Mucosa of stomach (tissue), 1 donor: ENCODE data around the gene TWIST2.

Experiments used
- H3K27me3 ChIP-seq: one replicate; pipeline ENCODE4 v1.7.0; 2013; ENCODE audit warnings: mild to moderate bottlenecking, low read length; ENCODE audit not compliant: control insufficient read depth, insufficient read depth
- H3K36me3 ChIP-seq: one replicate; pipeline ENCODE4 v1.7.0; 2013; ENCODE audit warnings: low read length; ENCODE audit not compliant: control insufficient read depth, insufficient read depth
- H3K4me1 ChIP-seq: one replicate; pipeline ENCODE4 v1.7.0; 2013; ENCODE audit warnings: mild to moderate bottlenecking, low read length; ENCODE audit not compliant: control insufficient read depth, insufficient read depth
- H3K4me3 ChIP-seq: one replicate; pipeline ENCODE4 v1.7.0; 2013; ENCODE audit warnings: low read length
- H3K9ac ChIP-seq: one replicate; pipeline ENCODE4 v1.7.0; 2013; ENCODE audit warnings: mild to moderate bottlenecking, low read length, moderate library complexity
- H3K9me3 ChIP-seq: one replicate; pipeline ENCODE4 v1.7.0; 2013; ENCODE audit warnings: mild to moderate bottlenecking, low read length, moderate library complexity; ENCODE audit not compliant: control insufficient read depth
- donor health status: Pancreatic carcinoma.

Gene TWIST2

GRCh38 chr2:238897911-238898311, 50.0 kb downstream of the TWIST2 start:
- H3K36me3 ChIP-seq = no peaks in the 10 kb centered on the region
- no peaks in the 10 kb centered on the region for H3K9me3 ChIP-seq
- H3K9ac ChIP-seq = no peak overlapping the region
- H3K4me1 ChIP-seq = peaks cover 4% of the 10 kb centered on the region
- H3K27me3 ChIP-seq = no peaks in the 10 kb centered on the region
- H3K4me3 ChIP-seq = no peak overlapping the region

GRCh38 chr2:238898534-238899281, 50.8 kb downstream of the TWIST2 start:
- no peaks in the 10 kb centered on the region for H3K27me3 ChIP-seq
- no peak overlapping the region for H3K4me3 ChIP-seq
- H3K4me1 ChIP-seq = peaks cover 4% of the 10 kb centered on the region
- no peaks in the 10 kb centered on the region for H3K9me3 ChIP-seq
- no peaks in the 10 kb centered on the region for H3K36me3 ChIP-seq
- no peak overlapping the region for H3K9ac ChIP-seq

- Histone ChIP-seq H3K27me3 (no peaks in the 10 kb centered on the region), H3K36me3 (no peaks in the 10 kb centered on the region), H3K4me1 (peaks cover 4% of the 10 kb centered on the region), H3K9me3 (no peaks in the 10 kb centered on the region), H3K9ac (no peak overlapping the region), H3K4me3 (no peak overlapping the region)
Measured at GRCh38 chr2:238899386-238899785, 51.5 kb downstream of the TWIST2 start.

- no peaks in the 10 kb centered on the region for H3K27me3 ChIP-seq
- no peak overlapping the region for H3K4me3 ChIP-seq
- H3K9me3 ChIP-seq = no peaks in the 10 kb centered on the region
- H3K36me3 ChIP-seq = no peaks in the 10 kb centered on the region
- H3K9ac ChIP-seq = no peak overlapping the region
- no peaks in the 10 kb centered on the region for H3K4me1 ChIP-seq
Measured at GRCh38 chr2:238900511-238900910, 52.6 kb downstream of the TWIST2 start.

GRCh38 chr2:238901461-238902057, 53.7 kb downstream of the TWIST2 start:
- Histone ChIP-seq H3K27me3 (no peaks in the 10 kb centered on the region), H3K36me3 (no peaks in the 10 kb centered on the region), H3K4me1 (no peaks in the 10 kb centered on the region), H3K9me3 (no peaks in the 10 kb centered on the region), H3K9ac (no peak overlapping the region), H3K4me3 (no peak overlapping the region)

- H3K27me3 ChIP-seq = no peaks in the 10 kb centered on the region
- no peak overlapping the region for H3K4me3 ChIP-seq
- no peaks in the 10 kb centered on the region for H3K9me3 ChIP-seq
- H3K9ac ChIP-seq = no peak overlapping the region
- H3K36me3 ChIP-seq = no peaks in the 10 kb centered on the region
- H3K4me1 ChIP-seq = no peaks in the 10 kb centered on the region
Measured at GRCh38 chr2:238902285-238902684, 54.4 kb downstream of the TWIST2 start.

- no peak overlapping the region for H3K9ac ChIP-seq
- no peaks in the 10 kb centered on the region for H3K36me3 ChIP-seq
- no peaks in the 10 kb centered on the region for H3K9me3 ChIP-seq
- H3K4me1 ChIP-seq = no peaks in the 10 kb centered on the region
- H3K4me3 ChIP-seq = no peak overlapping the region
- no peaks in the 10 kb centered on the region for H3K27me3 ChIP-seq
Measured at GRCh38 chr2:238903141-238903540, 55.3 kb downstream of the TWIST2 start.

GRCh38 chr2:238904177-238904576, 56.3 kb downstream of the TWIST2 start:
- Histone ChIP-seq H3K9ac (no peak overlapping the region), H3K4me1 (no peaks in the 10 kb centered on the region), H3K9me3 (no peaks in the 10 kb centered on the region), H3K4me3 (no peak overlapping the region), H3K36me3 (no peaks in the 10 kb centered on the region), H3K27me3 (no peaks in the 10 kb centered on the region)

- Histone ChIP-seq H3K4me1 (no peaks in the 10 kb centered on the region), H3K9ac (no peak overlapping the region), H3K36me3 (no peaks in the 10 kb centered on the region), H3K27me3 (no peaks in the 10 kb centered on the region), H3K4me3 (no peak overlapping the region), H3K9me3 (no peaks in the 10 kb centered on the region)
Measured at GRCh38 chr2:238904716-238905115, 56.8 kb downstream of the TWIST2 start.

GRCh38 chr2:238905224-238905623, 57.3 kb downstream of the TWIST2 start:
- no peak overlapping the region for H3K4me3 ChIP-seq
- H3K4me1 ChIP-seq = no peaks in the 10 kb centered on the region
- H3K27me3 ChIP-seq = no peaks in the 10 kb centered on the region
- no peak overlapping the region for H3K9ac ChIP-seq
- no peaks in the 10 kb centered on the region for H3K9me3 ChIP-seq
- H3K36me3 ChIP-seq = no peaks in the 10 kb centered on the region

GRCh38 chr2:238905644-238906043, 57.8 kb downstream of the TWIST2 start:
- Histone ChIP-seq H3K36me3 (no peaks in the 10 kb centered on the region), H3K4me1 (peaks cover under 1% of the 10 kb centered on the region), H3K27me3 (no peaks in the 10 kb centered on the region), H3K4me3 (no peak overlapping the region), H3K9ac (no peak overlapping the region), H3K9me3 (no peaks in the 10 kb centered on the region)

- Histone ChIP-seq H3K4me1 (peaks cover 3% of the 10 kb centered on the region), H3K9me3 (no peaks in the 10 kb centered on the region), H3K9ac (no peak overlapping the region), H3K36me3 (no peaks in the 10 kb centered on the region), H3K27me3 (no peaks in the 10 kb centered on the region), H3K4me3 (no peak overlapping the region)
Measured at GRCh38 chr2:238906254-238906935, 58.5 kb downstream of the TWIST2 start.
